ENCODE data around the gene CHMP1A. TPM values are rescaled to one million over a fixed set of nuclear protein-coding genes. Genes with fewer than 3 reads are reported as not detected.

Gene CHMP1A
- total and polyA plus RNA-seq, 2 of the 8 experiments (the other 6 are each of a cell fraction or from before 2014, with no cell fraction given), result 64.4 to 75.8 TPM

DNA sequence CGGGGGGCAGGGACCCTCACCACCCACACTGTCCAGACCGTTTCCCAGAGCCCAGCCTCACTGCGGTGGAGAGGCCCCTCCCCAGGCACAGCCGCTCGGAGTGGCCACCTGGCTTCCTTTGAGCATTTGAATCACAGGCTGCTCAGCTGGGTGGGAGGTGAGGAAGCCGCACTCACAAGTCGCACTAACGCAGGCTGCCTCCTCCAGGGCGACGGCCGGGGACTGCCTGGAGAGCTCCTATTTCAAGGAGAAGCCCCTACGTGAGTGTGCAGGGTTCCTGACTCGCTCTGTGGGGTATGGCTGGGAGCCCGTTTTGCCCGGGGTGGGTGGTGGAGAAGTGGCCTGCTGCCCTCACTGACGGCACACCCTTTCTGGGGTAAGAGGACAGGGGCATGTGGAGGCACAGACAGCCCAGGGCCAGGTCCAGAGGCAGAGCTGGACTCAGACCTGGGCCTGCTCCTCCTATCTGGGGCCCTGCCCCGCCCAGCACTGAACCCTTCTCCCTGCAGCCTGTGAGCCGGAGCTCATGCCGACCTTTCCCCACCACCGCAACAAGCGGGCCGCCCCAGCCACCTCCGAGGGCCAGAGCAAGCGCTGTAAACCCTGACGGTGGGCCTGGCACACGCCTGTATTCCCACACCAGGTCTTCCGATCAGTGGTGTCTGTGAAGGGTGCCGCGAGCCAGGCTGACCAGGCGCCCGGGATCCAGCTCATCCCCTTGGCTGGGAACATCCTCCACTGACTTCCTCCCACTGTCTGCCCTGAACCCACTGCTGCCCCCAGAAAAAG is 37.8 kb upstream of the CHMP1A start:
- CTCF ChIA-PET (ENCODE audit: partially characterized antibody), result interaction anchor here (0.8 to 2.0 kb wide), 5 partner anchors 8 to 215 kb away, joined by 3 to 6 read pairs (median 4); partner anchors contain the start of gene CDK10

More for the DNA sequence above, 37.8 kb upstream of the CHMP1A start:
- no peak overlapping the region for H3K27ac ChIP-seq (ENCODE audit: low read depth, low read length)
- no peak for TF ChIP-seq HDAC6 (IDR thresholded peaks at IDR 0.05; ENCODE audit: low read depth, low read length)
- TF ChIP-seq POLR2A (IDR thresholded peaks at IDR 0.05; ENCODE audit: control extremely low read depth in 1 of 2, low read depth in 2 of 2, low read length in 2 of 2), result 0 out of 3 replicates have a peak, but pooled peaks of 1 of the 2 experiments have one; percentile 3
- TF ChIP-seq SIN3A (conservative IDR thresholded peaks at IDR 0.05 in 1 of 2, IDR thresholded peaks at IDR 0.05 in 1 of 2; ENCODE audit: low read depth in 1 of 2, low read length in 2 of 2), result no peak
- TF ChIP-seq, protein P1, sequence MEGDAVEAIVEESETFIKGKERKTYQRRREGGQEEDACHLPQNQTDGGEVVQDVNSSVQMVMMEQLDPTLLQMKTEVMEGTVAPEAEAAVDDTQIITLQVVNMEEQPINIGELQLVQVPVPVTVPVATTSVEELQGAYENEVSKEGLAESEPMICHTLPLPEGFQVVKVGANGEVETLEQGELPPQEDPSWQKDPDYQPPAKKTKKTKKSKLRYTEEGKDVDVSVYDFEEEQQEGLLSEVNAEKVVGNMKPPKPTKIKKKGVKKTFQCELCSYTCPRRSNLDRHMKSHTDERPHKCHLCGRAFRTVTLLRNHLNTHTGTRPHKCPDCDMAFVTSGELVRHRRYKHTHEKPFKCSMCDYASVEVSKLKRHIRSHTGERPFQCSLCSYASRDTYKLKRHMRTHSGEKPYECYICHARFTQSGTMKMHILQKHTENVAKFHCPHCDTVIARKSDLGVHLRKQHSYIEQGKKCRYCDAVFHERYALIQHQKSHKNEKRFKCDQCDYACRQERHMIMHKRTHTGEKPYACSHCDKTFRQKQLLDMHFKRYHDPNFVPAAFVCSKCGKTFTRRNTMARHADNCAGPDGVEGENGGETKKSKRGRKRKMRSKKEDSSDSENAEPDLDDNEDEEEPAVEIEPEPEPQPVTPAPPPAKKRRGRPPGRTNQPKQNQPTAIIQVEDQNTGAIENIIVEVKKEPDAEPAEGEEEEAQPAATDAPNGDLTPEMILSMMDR (IDR thresholded peaks at IDR 0.05; ENCODE audit: control extremely low read depth in 1 of 3, insufficient read depth in 1 of 3, low read depth in 1 of 3, low read length in 3 of 3), result no peak
- no peak for TF ChIP-seq TCF12 (IDR thresholded peaks at IDR 0.05; ENCODE audit: low read depth, low read length)
- no peak overlapping the region for H2AK5ac ChIP-seq (ENCODE audit: low read depth, low read length)
- peak overlapping the region; percentile 59; the same call in 1 of the 2 replicates for H4K8ac ChIP-seq (ENCODE audit: extremely low read depth, insufficient read depth, low read length)
- H3K9ac ChIP-seq (replicated peaks in 1 of 4; ENCODE audit: extremely low read depth in 1 of 4, low read depth in 3 of 4, low read length in 3 of 4), result no peak overlapping the region
- H2BK5ac ChIP-seq (ENCODE audit: low read depth, low read length), result no peak overlapping the region; the same call in 1 of the 2 replicates
- no peak overlapping the region for H2BK120ac ChIP-seq (replicated peaks; ENCODE audit: low read depth, low read length)
- no peaks in the 10 kb centered on the region for H3K79me2 ChIP-seq (ENCODE audit: control insufficient read depth in 1 of 2, insufficient read depth in 2 of 2, low read length in 2 of 2)
- no peak overlapping the region for H2BK12ac ChIP-seq (ENCODE audit: low read depth, low read length)
- H3K4me3 ChIP-seq (ENCODE audit: extremely low read depth in 1 of 4, insufficient read depth in 2 of 4, low read depth in 3 of 4, low read length in 4 of 4), result no peak overlapping the region
- POLR2A ChIA-PET (ENCODE audit: partially characterized antibody), result interaction anchor here (0.6 to 6.6 kb wide), 10 partner anchors 9 to 133 kb away, joined by 3 to 36 read pairs (median 3); partner anchors contain the start of gene CDK10
- no peak for DNase-seq (ENCODE audit: low read depth in 1 of 2, low spot score in 2 of 2)
- no peak for FAIRE-seq
- H3K36me3 ChIP-seq (ENCODE audit: control insufficient read depth in 2 of 4, insufficient read depth in 4 of 4, low read length in 3 of 4), result peaks cover 3 to 40% (median 17%) of the 10 kb centered on the region in 4 experiments; a peak in 7 of 8 replicates
- no peaks in the 10 kb centered on the region for H3K27me3 ChIP-seq (replicated peaks in 1 of 4; ENCODE audit: control insufficient read depth in 3 of 4, extremely low read depth in 1 of 4, insufficient read depth in 3 of 4, low read length in 3 of 4)
- H3K79me1 ChIP-seq (ENCODE audit: low read depth, low read length), result peaks cover 2% of the 10 kb centered on the region; the same call in 1 of the 2 replicates
- no peak overlapping the region for H4K91ac ChIP-seq (replicated peaks; ENCODE audit: insufficient read length, low read length)
- no peak overlapping the region for H3K4ac ChIP-seq (replicated peaks; ENCODE audit: insufficient read length, low read depth, low read length)
- H3K23me2 ChIP-seq (ENCODE audit: low read depth, low read length), result peaks cover 2% of the 10 kb centered on the region; the same call in 1 of the 2 replicates
- peaks cover 0 to 4% (median 2%) of the 10 kb centered on the region in 4 experiments; a peak in 4 of 7 replicates for H3K4me1 ChIP-seq (replicated peaks in 1 of 4; ENCODE audit: control insufficient read depth in 3 of 4, insufficient read depth in 4 of 4, low read length in 3 of 4)
- H3K18ac ChIP-seq (ENCODE audit: extremely low read depth, low read length), result no peak overlapping the region
- no peak overlapping the region for H2BK15ac ChIP-seq (ENCODE audit: low read length)
- peaks cover 0 to 23% of the 10 kb centered on the region in 2 experiments for H4K20me1 ChIP-seq (replicated peaks in 1 of 2; ENCODE audit: control insufficient read depth in 1 of 2, insufficient read depth in 2 of 2, low read length in 2 of 2)
- H2AFZ ChIP-seq (ENCODE audit: low read length), result no peak overlapping the region
- WGBS, 2 experiments (ENCODE audit: extremely low coverage in 1 of 2, insufficient coverage in 1 of 2, insufficient read length in 1 of 2, insufficient replicate concordance in 2 of 2, low coverage in 1 of 2, low lambda C conversion rate in 2 of 2, missing lambda C conversion rate in 1 of 2), result 93% methylated on average over 31 of the region's 31 CpGs; no CpG with 5 or more reads in 1 of the 2 experiments
- no peak overlapping the region for H3K56ac ChIP-seq (replicated peaks; ENCODE audit: insufficient read length, low read depth, low read length)
- H2BK20ac ChIP-seq (ENCODE audit: low read length), result no peak overlapping the region
- no peak overlapping the region for H3K23ac ChIP-seq (ENCODE audit: insufficient read length)
- H3K14ac ChIP-seq (ENCODE audit: insufficient read length), result no peak overlapping the region
- no peak overlapping the region for H3K4me2 ChIP-seq (ENCODE audit: insufficient read depth in 1 of 2, low read depth in 2 of 2, low read length in 2 of 2)
- H4K5ac ChIP-seq (ENCODE audit: insufficient read length, low read depth, low read length), result no peak overlapping the region
- H3K9me3 ChIP-seq (ENCODE audit: insufficient read depth in 2 of 2, low read depth in 1 of 2, low read length in 1 of 2), result no peaks in the 10 kb centered on the region

Data from H1 (cell line).